GM21447 (cell line): ENCODE data around the gene C19orf44.
"Not testable (repeated sequence)": the region's sequence is repeated elsewhere in the genome, so short reads cannot be mapped to it uniquely, and the experiment has no call there.

ENCODE experiments used
- ATAC-seq: cut with Tn5 transposase; IDR thresholded peaks from one replicate; pipeline ENCODE4 v1.9.1; 2021; ENCODE audit not compliant: unreplicated experiment

C19orf44 gene

DNA sequence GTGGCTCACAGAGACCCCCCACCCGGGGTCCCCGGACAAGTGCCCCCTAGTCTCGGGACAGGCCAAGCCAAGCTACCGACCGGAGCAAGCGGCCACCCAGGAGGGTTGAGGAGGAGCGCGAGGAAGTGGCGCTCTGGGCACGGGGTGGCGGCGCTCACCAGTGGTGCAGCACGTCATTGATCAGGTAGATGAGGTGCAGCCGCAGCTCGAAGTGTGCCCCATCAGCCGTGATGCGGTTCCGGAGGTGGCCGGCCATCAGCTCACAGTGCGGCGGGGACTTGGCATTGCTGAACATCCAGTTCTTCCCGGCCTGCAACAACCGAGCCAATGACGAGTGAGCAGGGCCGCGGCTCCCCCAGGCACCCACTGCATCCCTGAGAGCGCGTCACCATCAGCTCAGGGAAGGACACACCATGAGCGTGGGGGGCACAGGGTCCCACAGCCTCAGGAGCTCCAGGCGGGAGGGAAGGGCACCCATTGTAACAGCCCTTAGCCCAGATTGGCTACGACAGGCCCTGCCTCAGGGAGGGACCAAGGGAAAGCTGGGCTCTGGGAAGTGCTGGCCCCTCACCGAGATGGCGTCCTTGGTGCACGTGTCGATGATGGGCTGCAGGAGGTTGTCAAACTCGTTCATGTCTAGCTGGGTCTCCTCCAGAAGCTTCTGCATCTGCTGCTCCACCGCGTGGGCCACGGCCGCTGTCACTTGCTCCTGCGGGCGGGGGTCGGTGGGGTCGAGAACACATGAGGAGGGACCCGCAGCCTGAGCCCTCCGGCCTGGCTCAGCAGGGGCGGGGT lies 36.4 kb downstream of the C19orf44 start:
- ATAC-seq, result no peak

DNA sequence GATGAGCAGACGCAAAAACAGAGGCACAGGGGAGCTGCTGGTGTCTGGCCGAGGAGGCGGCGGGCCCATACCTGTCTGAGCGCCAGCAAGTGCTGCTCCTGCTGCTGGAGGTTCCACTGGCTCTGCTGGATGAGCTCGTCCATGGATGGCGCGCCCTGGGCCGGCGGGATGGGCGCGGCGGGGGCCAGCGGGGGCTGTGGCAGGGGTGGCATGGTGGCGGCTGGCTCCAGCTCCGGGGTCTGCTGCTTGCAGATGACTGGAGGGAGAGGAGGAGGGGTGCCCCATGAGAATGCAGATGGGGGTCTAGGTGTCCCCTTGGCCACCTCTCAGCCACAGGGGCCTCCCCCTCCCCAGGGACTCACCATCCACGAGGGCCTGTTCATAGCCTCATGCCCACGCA lies 39.2 kb downstream of the C19orf44 start:
- ATAC-seq, result no peak

- ATAC-seq, result no peak
Observed at GRCh38 chr19:16536130-16536529, 39.9 kb downstream of the C19orf44 start.

- ATAC-seq, result no peak
Observed at GRCh38 chr19:16537111-16537510, 40.9 kb downstream of the C19orf44 start.

DNA sequence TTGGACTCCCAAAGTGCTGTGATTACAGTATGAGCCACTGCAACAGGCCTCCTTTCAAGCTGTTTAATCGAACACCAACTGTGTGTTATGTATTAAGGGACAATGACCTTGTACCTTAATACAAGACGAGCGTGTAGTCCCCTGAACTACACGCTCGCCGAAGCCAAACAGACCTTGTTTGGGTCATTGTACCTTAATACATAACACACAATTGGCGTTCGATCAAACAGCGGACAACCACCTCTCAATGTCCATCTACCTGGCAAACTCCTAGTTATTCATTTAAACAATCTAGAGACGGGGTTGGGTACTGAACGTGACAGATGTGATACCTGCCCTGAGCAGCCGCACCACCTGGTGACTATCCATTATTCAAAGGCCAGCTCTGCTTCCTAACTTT lies 44.8 kb downstream of the C19orf44 start:
- ATAC-seq, result no peak

DNA sequence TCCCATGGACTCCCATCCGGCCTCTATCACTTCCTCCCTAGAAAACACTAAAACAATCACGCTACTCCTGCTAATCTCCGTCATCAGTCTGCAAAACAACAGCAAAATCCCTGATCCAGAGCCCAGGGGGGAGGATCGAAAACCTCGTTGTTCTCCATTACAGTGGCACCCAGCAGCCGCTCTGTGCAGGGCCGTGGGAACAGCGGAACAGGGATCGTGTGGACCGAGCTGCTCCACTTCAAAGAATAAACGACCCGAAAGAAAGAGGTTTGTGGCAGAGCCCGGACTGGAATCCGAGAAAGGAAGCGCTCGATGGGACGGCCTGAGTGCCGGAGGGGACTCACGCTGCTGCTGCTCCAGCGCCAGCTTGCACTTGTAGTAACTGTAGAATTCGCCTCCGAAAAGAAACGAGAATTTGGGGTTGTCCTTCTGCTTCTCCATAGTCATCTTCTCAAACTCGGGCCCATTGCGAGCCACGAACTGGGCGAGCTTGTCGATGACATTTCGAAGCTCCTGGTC lies 45.4 kb downstream of the C19orf44 start:
- no peak for ATAC-seq

- ATAC-seq, result peak; percentile 67
Observed at GRCh38 chr19:16542045-16542909, 46.1 kb downstream of the C19orf44 start, which contains the start of gene CHERP. CHERP (minus strand) TSS chr19:16542437; CDS start chr19:16542378, 59 bp downstream.

GRCh38 chr19:16542910-16543472 lies 46.8 kb downstream of the C19orf44 start:
- no peak for ATAC-seq

- ATAC-seq, result not testable (repeated sequence)
Observed at GRCh38 chr19:16543734-16544133, 47.5 kb downstream of the C19orf44 start.

- no peak for ATAC-seq
Observed at GRCh38 chr19:16544473-16545231, 48.5 kb downstream of the C19orf44 start.

DNA sequence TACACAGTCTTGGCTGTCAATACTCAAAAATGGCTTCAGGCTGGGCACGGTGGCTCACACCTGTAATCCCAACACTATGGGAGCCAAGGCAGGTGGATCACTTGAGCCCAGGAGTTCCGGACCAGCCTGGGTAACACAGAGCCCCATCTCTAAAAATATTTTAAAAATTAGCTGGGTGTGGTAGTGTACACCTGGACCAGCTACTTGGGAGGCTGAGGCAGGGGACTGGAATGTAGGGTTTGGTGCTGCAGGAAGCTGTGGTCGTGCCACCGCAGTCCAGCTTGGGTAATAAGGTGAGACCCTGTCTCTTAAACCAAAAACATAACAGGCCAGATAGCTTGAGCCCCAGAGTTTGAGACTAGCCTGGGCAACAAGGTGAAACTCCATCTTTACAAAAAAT lies 52.8 kb downstream of the C19orf44 start:
- ATAC-seq, result no peak

- not testable (repeated sequence) for ATAC-seq
Observed at GRCh38 chr19:16551902-16552301, 55.7 kb downstream of the C19orf44 start.

- ATAC-seq, result no peak
Observed at GRCh38 chr19:16554776-16555175, 58.6 kb downstream of the C19orf44 start.

GRCh38 chr19:16559780-16560276 lies 63.6 kb downstream of the C19orf44 start:
- ATAC-seq, result no peak

GRCh38 chr19:16561382-16561781 lies 65.2 kb downstream of the C19orf44 start:
- no peak for ATAC-seq

GRCh38 chr19:16562608-16563025 lies 66.4 kb downstream of the C19orf44 start:
- no peak for ATAC-seq

- ATAC-seq, result no peak
Observed at GRCh38 chr19:16564842-16565241, 68.6 kb downstream of the C19orf44 start.

GRCh38 chr19:16566161-16566560 lies 70.0 kb downstream of the C19orf44 start:
- no peak for ATAC-seq

GRCh38 chr19:16566702-16567101 lies 70.5 kb downstream of the C19orf44 start:
- ATAC-seq, result no peak

DNA sequence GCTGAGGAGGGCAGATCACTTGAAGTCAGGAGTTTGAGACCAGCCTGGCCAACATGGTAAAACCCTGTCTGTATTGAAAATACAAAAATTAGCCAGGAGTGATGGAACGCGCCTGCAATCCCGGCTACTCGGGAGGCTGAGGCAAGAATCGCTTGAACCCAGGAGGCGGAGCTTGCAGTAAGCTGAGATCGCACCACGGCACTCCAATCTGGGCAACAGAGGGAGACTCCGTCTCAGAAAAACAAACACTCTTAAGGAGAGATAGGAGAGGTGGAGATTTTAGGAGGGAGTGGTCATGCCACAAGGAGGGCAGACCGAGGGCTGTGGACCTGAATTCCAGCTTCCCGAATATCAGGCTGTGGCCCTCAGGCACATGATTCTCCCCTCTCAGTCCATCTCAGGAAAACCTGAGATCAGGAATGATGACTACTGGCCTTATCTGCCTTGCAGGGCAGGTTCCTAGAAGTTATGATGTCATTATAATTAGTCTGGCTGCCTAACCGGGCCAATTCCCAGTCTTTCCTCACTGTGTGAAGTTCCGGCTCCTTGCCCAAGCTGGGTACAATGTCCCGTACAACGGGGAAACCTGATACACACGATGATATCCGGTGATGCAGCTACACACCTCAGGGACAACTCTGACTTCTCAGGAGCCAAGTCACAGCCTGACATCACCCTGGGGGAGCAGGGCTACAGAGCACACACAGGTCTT lies 73.6 kb downstream of the C19orf44 start:
- ATAC-seq, result no peak
